Measurements from ENCODE around the gene NRXN3. TPM values are rescaled to one million over a fixed set of nuclear protein-coding genes. Genes with fewer than 3 reads are reported as not detected.

The NRXN3 gene
- total RNA-seq, 1 donor from 2014 or later: 5.9 TPM

DNA sequence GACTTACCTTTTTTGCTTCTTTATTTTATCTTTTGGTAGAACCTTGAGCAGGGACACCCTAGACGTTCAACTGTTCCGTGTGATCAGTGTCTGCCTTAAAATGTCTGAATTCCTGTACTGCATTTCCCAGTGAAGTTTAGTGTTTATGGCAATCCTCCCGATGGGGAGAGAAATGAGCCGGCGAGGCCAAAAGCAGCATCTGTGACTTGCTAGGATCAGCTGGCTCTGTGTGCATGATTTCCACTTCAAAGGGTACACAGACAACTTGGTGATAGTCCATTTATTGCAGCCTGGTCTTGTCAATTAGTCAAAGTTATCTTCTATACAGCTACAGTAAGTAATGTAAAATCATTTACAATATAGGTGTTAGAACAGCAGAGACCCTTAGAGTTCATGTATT lies 1272.6 kb downstream of the NRXN3 start:
- Histone ChIP-seq H3K4me2 (no peak overlapping the region), H3K79me2 (ENCODE audit: low read depth) (no peaks in the 10 kb centered on the region), H3K27me3 (no peaks in the 10 kb centered on the region), H3K4me3 (no peak overlapping the region), H3K9ac (no peak overlapping the region), H4K20me1 (ENCODE audit: low read depth) (no peaks in the 10 kb centered on the region), H3K9me3 (ENCODE audit: low read depth) (no peaks in the 10 kb centered on the region), H2AFZ (replicated peaks) (no peak overlapping the region), H3K4me1 (peaks cover 15% of the 10 kb centered on the region), H3K27ac (no peak overlapping the region), H3K36me3 (no peaks in the 10 kb centered on the region), H3F3A (ENCODE audit: low read depth) (no peaks in the 10 kb centered on the region)
- TF ChIP-seq EZH2 (IDR thresholded peaks at IDR 0.05): no peak
- no peak for TF ChIP-seq CTCF (IDR thresholded peaks at IDR 0.05)
- no peak for TF ChIP-seq EZH2phosphoT487 (IDR thresholded peaks at IDR 0.05)
- no peaks in the 10 kb centered on the region for H3K9me3 Mint-ChIP-seq
- no peak for DNase-seq (ENCODE audit: low spot score)
- no peak overlapping the region for H3K27ac Mint-ChIP-seq
- no peak overlapping the region for H3K4me3 Mint-ChIP-seq
- H3K27me3 Mint-ChIP-seq (ENCODE audit: insufficient read depth, low read depth): no peaks in the 10 kb centered on the region
- H3K4me1 Mint-ChIP-seq: peaks cover 4% of the 10 kb centered on the region
- H3K36me3 Mint-ChIP-seq: no peaks in the 10 kb centered on the region

DNA sequence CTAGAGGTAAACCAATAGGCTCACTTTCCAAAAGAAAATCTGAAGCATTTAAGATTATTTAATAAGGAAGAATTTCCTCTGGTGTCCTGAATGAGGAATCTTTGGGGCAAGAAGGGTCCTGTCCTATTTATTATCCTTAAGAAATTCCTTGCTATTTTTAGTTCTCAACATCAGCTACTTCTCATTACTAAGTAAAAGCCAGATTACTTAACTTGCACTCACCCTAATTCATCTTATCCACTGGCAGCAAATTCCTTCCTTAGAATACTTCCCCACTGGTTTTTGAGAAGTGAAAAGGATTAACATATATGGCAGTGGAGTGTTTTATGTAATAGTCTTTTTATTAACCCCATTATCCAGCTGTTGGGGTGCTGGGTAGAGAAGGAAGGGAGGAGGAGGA lies 1273.4 kb downstream of the NRXN3 start:
- DNase-seq (ENCODE audit: low spot score): no peak
- TF ChIP-seq EZH2phosphoT487 (IDR thresholded peaks at IDR 0.05) (no peak), CTCF (IDR thresholded peaks at IDR 0.05) (no peak), EZH2 (IDR thresholded peaks at IDR 0.05) (no peak)
- Mint-ChIP-seq H3K27me3 (ENCODE audit: insufficient read depth, low read depth) (no peaks in the 10 kb centered on the region), H3K4me3 (no peak overlapping the region), H3K9me3 (no peaks in the 10 kb centered on the region), H3K36me3 (no peaks in the 10 kb centered on the region), H3K27ac (no peak overlapping the region), H3K4me1 (peaks cover 4% of the 10 kb centered on the region)
- H3K27me3 ChIP-seq: no peaks in the 10 kb centered on the region
- H3K27ac ChIP-seq: no peak overlapping the region
- no peaks in the 10 kb centered on the region for H3F3A ChIP-seq (ENCODE audit: low read depth)
- H4K20me1 ChIP-seq (ENCODE audit: low read depth): no peaks in the 10 kb centered on the region
- H3K36me3 ChIP-seq: no peaks in the 10 kb centered on the region
- H3K79me2 ChIP-seq (ENCODE audit: low read depth): no peaks in the 10 kb centered on the region
- H3K4me2 ChIP-seq: no peak overlapping the region
- H2AFZ ChIP-seq (replicated peaks): no peak overlapping the region
- no peaks in the 10 kb centered on the region for H3K9me3 ChIP-seq (ENCODE audit: low read depth)
- H3K4me1 ChIP-seq: peaks cover 15% of the 10 kb centered on the region
- no peak overlapping the region for H3K9ac ChIP-seq
- H3K4me3 ChIP-seq: no peak overlapping the region

DNA sequence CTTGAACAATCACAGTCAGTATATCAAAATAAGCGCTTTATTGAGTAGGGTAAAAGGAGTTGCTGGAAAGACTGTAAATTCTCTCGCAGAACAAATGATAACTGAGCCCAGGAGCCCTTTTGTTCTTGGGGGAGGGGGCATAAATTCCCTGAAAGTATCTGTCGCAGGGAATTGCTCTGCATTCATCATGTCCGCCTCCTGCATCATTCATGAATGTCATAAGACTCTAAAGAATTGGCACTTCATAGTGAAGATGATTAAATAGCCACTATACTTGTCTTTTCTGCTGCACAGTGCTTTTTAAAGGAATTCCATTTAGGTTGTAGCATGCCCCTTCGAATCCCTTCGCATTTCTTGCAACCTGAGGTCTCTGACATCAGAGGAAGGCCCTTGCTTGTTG lies 1278.8 kb downstream of the NRXN3 start:
- Histone ChIP-seq H3K4me2 (no peak overlapping the region), H3K4me1 (peaks cover 14% of the 10 kb centered on the region), H3F3A (ENCODE audit: low read depth) (peaks cover 9% of the 10 kb centered on the region), H3K36me3 (no peaks in the 10 kb centered on the region), H3K79me2 (ENCODE audit: low read depth) (no peaks in the 10 kb centered on the region), H3K9ac (no peak overlapping the region), H4K20me1 (ENCODE audit: low read depth) (no peaks in the 10 kb centered on the region), H3K27ac (no peak overlapping the region), H3K9me3 (ENCODE audit: low read depth) (no peaks in the 10 kb centered on the region), H3K4me3 (no peak overlapping the region), H3K27me3 (no peaks in the 10 kb centered on the region), H2AFZ (replicated peaks) (no peak overlapping the region)
- Mint-ChIP-seq H3K4me3 (no peak overlapping the region), H3K27ac (no peak overlapping the region), H3K4me1 (peaks cover 12% of the 10 kb centered on the region), H3K9me3 (no peaks in the 10 kb centered on the region), H3K27me3 (ENCODE audit: insufficient read depth, low read depth) (no peaks in the 10 kb centered on the region), H3K36me3 (no peaks in the 10 kb centered on the region)
- TF ChIP-seq EZH2 (IDR thresholded peaks at IDR 0.05) (no peak), EZH2phosphoT487 (IDR thresholded peaks at IDR 0.05) (no peak), CTCF (IDR thresholded peaks at IDR 0.05) (no peak)
- no peak for DNase-seq (ENCODE audit: low spot score)
